ENCODE data around the gene KSR1.

DNA sequence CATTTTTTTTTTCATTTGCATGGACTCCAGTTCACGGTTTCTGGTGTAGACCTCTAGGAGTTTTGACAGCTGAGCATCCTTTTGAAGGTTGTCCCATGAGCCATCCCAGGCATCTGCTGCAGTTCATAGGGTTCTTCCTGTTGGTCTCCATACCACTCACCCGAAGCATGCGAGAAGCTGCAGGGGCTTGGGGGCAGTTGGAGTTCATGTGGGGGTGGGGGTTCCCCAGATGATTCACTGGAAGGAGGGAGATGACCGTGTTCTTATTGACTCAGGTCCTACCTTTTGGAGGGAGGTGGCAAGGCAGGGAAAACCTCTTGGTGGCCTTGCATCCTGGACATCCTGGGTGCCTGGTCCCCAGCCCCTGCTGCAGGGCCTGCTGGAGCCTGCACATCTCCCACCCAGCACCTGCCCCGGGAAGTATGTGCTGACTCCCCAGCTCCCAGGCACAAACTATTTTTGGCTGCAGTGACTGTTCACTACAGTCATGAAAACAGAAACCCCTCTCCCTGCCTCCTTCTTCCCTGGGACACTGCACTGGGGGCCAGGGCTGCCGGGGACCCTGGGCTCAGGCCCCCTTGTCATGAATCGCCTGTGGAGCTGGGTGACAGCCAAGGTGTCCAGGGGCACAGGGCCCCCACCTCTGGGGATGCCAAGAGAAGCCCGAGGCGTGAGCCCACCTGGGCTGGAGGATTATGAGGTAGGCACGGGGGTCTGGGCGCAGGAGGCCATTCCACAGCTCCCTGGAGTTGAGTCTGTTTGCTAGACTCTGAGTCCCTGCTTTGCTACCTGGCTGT is 109.8 kb downstream of the KSR1 start:
- TF ChIP-seq ZFX (IDR thresholded peaks at IDR 0.05; ENCODE audit: borderline replicate concordance), result no peak
- TF ChIP-seq, protein P1, sequence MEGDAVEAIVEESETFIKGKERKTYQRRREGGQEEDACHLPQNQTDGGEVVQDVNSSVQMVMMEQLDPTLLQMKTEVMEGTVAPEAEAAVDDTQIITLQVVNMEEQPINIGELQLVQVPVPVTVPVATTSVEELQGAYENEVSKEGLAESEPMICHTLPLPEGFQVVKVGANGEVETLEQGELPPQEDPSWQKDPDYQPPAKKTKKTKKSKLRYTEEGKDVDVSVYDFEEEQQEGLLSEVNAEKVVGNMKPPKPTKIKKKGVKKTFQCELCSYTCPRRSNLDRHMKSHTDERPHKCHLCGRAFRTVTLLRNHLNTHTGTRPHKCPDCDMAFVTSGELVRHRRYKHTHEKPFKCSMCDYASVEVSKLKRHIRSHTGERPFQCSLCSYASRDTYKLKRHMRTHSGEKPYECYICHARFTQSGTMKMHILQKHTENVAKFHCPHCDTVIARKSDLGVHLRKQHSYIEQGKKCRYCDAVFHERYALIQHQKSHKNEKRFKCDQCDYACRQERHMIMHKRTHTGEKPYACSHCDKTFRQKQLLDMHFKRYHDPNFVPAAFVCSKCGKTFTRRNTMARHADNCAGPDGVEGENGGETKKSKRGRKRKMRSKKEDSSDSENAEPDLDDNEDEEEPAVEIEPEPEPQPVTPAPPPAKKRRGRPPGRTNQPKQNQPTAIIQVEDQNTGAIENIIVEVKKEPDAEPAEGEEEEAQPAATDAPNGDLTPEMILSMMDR (IDR thresholded peaks at IDR 0.05), result no peak

Data from 22Rv1 (cell line).